Measurements from ENCODE around the gene SF3B4.
"Not testable (repeated sequence)": the region's sequence is repeated elsewhere in the genome, so short reads cannot be mapped to it uniquely, and the experiment has no call there.

SF3B4 gene, protein sequence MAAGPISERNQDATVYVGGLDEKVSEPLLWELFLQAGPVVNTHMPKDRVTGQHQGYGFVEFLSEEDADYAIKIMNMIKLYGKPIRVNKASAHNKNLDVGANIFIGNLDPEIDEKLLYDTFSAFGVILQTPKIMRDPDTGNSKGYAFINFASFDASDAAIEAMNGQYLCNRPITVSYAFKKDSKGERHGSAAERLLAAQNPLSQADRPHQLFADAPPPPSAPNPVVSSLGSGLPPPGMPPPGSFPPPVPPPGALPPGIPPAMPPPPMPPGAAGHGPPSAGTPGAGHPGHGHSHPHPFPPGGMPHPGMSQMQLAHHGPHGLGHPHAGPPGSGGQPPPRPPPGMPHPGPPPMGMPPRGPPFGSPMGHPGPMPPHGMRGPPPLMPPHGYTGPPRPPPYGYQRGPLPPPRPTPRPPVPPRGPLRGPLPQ

GRCh38 chr1:149927563-149928400 lies at the start of gene SF3B4:
Gene SF3B4, minus strand, starts transcription at chr1:149927803. Its CDS starts 44 bp downstream, at chr1:149927759.
- DNase-seq (ENCODE audit: low read depth in 2 of 2), result peak; percentile 86 to 91

DNA sequence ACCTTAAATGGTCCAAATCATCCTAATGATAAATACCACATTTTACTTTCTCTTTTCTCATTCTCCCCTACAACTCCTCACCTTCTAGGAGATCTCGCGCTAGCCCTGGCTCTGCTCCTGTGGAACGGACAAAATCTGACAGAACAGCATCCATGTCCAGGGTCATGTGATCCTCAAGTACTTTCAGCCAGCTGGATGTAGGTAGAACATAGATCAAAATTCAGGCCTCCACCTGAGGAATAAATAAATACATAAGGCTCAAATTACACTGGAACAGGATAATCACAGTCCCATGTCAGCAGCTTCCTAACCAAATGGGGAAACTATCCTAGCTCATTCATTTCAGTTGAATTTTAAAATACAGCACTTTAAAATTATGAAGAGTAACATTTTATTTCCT lies 49.7 kb upstream of the SF3B4 start:
- no peak for DNase-seq (ENCODE audit: low read depth in 2 of 2)

GRCh38 chr1:149972547-149972946 lies 44.9 kb upstream of the SF3B4 start:
- no peak for DNase-seq (ENCODE audit: low read depth in 2 of 2)

DNA sequence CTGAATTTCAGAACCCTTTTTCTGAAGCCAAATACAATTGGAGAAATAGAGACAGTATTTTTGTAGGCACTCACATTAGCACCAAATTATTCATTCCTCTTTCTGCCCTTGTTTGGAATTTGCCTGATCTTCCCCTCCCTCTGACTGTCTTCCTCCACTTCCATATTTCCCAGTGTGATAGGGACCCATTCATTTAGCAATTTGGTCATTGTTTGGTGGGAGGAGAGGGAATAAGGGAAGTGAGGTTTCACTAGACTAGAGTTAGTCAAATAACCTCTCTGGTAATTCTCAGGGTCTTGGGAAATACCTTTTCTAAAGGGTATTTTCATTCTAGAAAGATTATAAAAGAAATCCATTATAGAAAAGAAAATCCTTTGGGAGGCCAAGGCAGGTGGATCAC lies 40.0 kb upstream of the SF3B4 start:
- no peak for DNase-seq (ENCODE audit: low read depth in 2 of 2)

GRCh38 chr1:149967041-149967440 lies 39.4 kb upstream of the SF3B4 start:
- DNase-seq (ENCODE audit: low read depth in 2 of 2), result no peak

DNA sequence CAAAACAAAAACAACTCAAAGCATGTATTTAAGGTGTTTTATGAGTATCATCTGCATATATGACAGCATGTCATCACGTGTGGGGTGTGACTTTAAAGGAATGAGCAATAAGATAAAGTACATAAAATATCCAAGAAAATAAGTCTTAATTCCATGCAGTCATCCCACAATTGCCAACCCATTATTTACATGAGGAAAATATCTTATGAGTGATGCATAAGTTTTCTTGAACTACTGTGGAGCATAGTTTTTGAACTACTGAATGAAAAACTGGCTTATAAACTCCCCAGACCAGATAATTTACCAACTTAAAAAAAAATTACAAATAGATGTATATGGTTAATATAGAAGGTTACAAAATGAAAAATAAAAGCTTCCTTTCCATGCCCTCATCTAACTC lies 38.8 kb upstream of the SF3B4 start:
- DNase-seq (ENCODE audit: low read depth in 2 of 2), result no peak

GRCh38 chr1:149965440-149965839 lies 37.8 kb upstream of the SF3B4 start:
- DNase-seq (ENCODE audit: low read depth in 2 of 2), result no peak

DNA sequence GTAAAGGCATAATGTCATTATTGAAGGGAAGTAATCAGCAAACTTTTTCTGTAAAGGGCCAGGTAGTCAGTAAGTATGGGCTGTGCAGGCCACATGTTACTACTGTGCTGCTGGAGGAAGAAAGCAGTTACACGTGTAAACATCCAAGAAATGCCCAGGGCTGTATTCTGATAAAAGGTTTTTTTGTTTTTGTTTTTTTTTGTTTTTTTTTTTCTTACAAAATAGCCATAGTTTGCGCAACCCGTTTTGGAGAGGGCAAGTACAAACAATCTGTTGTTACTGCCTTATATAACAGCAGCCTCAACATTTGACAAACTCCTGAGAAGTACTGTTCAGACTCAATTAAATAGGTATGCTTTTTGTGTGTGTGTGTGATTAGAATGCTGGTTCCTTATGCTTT lies 35.8 kb upstream of the SF3B4 start:
- no peak for DNase-seq (ENCODE audit: low read depth in 2 of 2)

GRCh38 chr1:149962736-149963135 lies 35.1 kb upstream of the SF3B4 start:
- no peak for DNase-seq (ENCODE audit: low read depth in 2 of 2)

GRCh38 chr1:149962039-149962647 lies 34.5 kb upstream of the SF3B4 start:
- DNase-seq (ENCODE audit: low read depth in 2 of 2), result no peak

- not testable (repeated sequence) for DNase-seq (ENCODE audit: low read depth in 2 of 2)
Observed at GRCh38 chr1:149957548-149957947, 29.9 kb upstream of the SF3B4 start.

GRCh38 chr1:149949911-149950310 lies 22.3 kb upstream of the SF3B4 start:
- DNase-seq (ENCODE audit: low read depth in 2 of 2), result no peak

- DNase-seq (ENCODE audit: low read depth in 2 of 2), result no peak
Observed at GRCh38 chr1:149945206-149945605, 17.6 kb upstream of the SF3B4 start.

GRCh38 chr1:149942885-149943284 lies 15.3 kb upstream of the SF3B4 start:
- DNase-seq (ENCODE audit: low read depth in 2 of 2), result no peak

DNA sequence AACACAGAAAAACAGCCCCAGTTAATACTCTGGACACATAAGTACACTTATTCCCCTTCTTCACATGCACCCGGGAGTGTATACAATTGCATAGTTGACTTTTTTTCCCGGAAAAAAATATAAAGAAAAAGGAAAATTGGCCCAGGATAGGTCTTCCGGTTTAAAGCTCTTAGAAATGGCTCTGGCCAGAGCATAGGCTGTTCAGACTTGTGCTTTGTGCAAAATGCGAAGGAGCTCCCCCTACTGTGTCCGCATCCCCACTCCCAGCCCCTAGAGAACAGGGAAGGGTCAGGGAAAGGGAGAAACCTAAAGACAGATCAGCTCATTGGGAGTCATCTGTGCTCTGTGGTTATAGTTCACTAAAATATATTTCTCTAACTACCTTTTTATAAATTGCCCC lies 14.6 kb upstream of the SF3B4 start:
- DNase-seq (ENCODE audit: low read depth in 2 of 2), result no peak

DNA sequence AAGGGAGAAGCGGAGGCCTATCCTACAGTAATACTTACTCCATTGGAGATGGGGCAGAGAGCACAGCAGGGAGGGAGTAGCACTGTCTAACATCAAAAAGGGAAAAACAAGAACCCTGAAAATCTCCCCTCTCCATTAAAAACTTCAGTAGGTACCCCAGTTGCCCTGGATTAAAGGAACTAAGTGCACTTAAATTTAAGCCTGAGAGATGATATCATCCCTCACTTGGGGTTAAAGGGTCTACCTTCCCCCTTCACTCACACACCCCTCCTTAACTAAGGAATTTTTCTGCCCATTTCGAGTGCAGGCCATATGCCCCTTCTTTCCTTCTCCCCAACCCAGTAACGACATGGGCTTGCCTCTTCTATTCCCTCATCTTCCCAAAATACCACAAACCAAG lies 12.8 kb upstream of the SF3B4 start:
- no peak for DNase-seq (ENCODE audit: low read depth in 2 of 2)

- not testable (repeated sequence) for DNase-seq (ENCODE audit: low read depth in 2 of 2)
Observed at GRCh38 chr1:149938668-149939003, 11.0 kb upstream of the SF3B4 start.

DNA sequence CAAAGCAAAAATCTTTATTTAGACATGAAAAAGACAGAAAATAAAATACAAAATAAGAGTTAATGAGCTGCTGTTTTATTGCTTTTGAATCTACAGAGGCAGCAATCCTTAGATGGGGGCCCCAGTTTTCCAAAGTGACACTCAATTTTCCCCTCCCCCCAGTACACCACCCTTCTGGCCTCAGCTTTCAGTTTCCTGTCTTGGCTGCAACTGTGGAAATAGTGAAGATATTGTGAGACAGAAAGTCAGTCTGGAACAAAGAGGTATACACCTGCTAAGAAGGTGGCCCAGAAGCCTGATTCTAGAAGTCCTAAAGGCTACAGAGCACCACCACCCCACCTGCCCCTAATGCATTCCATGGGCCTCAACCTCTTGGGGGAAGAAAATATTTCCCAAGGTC lies 10.2 kb upstream of the SF3B4 start:
- DNase-seq (ENCODE audit: low read depth in 2 of 2), result no peak

DNA sequence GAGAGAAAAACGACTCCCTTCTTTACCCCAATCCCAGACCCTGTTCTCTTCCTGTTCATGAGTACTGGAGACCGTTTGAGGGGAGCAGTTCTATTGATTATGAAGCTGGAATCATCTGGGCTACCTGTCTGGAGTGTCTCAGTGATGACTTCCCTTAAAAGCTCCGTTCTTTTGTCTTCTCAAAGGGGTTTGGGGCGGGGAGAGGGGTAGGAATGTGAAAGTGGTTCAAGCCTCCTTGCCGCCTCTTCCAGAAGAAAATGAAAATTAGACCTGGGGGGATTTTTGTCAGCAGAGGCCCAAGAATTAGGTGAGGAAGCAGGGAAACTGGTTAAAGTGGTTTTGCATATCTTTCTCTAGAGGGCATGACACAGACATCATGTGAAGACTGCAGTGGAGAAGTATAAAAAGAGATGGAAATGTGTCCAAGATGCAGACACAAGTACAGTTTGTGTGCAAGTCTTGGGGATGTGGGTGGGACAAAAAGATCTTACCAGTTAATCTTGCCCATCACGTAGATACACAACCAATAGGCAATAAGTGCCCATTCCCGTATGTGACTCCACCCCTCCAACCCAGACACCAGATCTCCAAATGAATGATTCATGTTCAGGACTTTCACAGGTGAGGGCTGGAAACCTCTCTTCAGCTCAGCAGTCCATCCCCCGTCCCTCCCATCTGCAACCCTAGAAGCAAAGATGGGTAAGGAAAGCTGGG lies 9.5 kb upstream of the SF3B4 start:
- DNase-seq (ENCODE audit: low read depth in 2 of 2), result no peak

GRCh38 chr1:149936170-149936991 lies 8.8 kb upstream of the SF3B4 start, which contains the start of gene MTMR11:
Gene MTMR11, minus strand, starts transcription at chr1:149936879. Its CDS starts 232 bp downstream, at chr1:149936647.
- DNase-seq (ENCODE audit: low read depth in 2 of 2), result no peak

DNA sequence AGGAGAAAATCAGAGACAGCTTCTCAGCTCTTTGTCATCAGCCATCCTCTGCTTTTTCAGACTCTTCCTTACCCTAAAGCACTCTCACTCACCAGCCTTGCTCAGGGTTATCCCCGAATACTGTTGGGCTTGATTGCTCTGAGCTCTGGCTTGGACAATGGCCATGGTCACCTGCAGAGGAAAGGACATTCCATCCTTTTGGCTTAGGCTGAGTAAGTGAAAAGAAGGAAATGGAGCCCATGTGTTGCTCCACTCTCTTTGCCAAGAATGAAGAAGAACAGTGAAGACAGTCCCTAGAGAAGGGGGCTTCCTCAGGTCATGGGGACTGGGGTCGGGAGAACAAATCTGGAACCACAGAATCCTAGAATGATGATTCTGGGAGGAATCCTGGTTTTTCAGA lies 6.8 kb upstream of the SF3B4 start:
- no peak for DNase-seq (ENCODE audit: low read depth in 2 of 2)
